CD4-positive, alpha-beta T cell treated with Interleukin-6 at 100 ng/mL for 8 hours (primary cell): ENCODE measurements around the gene ERBB3.

Experiments
- DNase-seq: peaks from one replicate; pipeline ENCODE4 v3.0.0-alpha.2; 2020; ENCODE audit warnings: mixed read lengths, low spot score

ERBB3 gene

GRCh38 chr12:56137853-56138571, 58.0 kb downstream of the ERBB3 start:
- DNase-seq, result no peak

DNA sequence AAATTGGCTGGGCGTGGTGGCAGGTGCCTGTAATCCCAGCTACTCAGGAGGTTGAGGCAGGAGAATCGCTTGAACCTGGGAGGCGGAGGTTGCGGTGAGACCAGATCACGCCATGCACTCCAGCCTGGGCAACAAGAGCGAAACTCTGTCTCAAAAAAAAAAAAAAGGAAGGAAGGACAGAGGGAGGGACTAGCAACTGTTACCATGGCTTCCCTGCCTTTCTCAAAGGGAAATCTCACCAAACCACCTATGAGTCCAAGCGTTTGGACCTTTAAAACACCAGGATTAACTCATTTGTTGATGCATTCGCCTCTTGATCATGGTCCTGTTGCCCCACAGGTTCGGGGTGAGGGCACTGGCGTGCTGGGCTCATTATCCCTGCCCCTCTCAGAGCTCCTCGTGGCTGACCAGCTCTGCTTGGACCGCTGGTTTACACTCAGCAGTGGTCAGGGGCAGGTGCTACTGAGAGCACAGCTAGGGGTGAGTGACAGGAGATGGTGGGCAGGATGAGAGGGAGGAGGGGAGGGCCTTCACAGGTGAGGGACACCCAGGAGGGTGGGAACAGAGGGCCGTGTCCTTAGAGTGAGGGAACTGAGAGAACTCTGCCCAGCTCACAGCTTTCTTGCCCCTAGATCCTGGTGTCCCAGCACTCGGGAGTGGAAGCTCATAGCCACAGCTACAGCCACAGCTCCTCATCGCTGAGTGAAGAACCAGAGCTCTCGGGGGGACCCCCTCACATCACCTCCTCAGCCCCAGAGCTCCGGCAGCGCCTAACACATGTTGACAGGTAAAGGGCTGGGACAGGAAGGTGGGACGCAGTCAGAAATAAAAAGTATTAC, 62.2 kb downstream of the ERBB3 start:
- no peak for DNase-seq

DNA sequence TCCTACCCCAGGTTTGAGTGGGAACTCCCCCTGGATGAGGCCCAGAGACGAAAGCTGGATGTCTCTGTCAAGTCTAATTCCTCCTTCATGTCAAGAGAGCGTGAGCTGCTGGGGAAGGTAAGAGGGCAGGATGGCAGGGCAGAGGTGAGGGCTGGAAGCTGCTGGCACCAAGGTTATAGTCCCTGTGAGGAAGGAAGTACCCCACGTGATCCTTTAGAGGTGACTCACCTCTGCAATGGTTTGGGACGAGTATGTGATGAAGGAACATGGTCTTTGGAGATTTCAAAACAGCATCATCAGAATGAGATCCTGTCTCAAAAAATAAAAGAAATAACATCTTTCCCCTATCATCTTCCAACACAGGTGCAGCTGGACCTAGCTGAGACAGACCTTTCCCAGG, 63.3 kb downstream of the ERBB3 start:
- peak; percentile 38 for DNase-seq

- no peak for DNase-seq
Measured at GRCh38 chr12:56143870-56144269, 63.9 kb downstream of the ERBB3 start.

GRCh38 chr12:56145217-56145616, 65.3 kb downstream of the ERBB3 start:
- DNase-seq, result no peak

- no peak for DNase-seq
Measured at GRCh38 chr12:56146492-56147460, 66.8 kb downstream of the ERBB3 start.

DNA sequence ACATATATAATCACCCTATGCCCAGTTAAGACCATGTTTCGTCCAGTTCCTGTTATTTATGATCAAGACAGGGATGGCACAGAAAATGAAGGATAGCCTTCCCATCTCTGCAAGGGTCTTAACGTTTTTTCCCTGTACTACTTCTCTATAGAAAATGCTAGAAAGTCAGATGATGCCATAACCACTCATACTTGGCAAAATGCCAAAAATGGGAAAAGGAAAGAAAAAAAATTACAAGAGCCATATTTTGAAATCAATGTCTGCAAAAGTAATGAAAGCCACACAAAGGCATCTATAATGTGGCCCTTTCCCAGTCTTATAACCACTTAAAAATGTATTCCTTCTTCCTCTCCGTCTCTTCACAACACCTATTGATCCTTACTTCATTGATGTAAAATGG, 70.6 kb downstream of the ERBB3 start:
- DNase-seq, result no peak

DNA sequence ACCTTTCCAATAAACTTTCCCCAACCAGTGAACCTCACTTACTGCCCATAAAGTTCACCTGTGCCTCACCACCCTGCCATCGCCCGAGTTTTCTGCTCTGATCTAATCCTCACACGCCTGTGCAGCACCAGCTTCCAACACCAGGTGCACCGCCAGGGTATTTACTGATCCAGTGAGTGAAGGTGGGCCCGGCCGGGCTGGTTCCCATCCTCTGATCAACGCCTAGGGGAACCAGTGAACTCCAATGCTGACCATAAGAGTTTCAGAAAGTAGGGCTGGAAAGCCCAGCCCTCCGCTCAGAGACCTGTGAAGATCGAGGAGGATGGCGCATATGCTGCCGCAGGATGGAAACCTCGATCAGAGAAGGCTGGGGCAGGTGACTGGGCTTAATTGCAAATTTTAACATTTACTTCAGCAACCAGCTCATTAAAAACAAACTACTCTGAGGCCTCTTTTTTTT, 71.7 kb downstream of the ERBB3 start:
- DNase-seq, result peak; percentile 66

DNA sequence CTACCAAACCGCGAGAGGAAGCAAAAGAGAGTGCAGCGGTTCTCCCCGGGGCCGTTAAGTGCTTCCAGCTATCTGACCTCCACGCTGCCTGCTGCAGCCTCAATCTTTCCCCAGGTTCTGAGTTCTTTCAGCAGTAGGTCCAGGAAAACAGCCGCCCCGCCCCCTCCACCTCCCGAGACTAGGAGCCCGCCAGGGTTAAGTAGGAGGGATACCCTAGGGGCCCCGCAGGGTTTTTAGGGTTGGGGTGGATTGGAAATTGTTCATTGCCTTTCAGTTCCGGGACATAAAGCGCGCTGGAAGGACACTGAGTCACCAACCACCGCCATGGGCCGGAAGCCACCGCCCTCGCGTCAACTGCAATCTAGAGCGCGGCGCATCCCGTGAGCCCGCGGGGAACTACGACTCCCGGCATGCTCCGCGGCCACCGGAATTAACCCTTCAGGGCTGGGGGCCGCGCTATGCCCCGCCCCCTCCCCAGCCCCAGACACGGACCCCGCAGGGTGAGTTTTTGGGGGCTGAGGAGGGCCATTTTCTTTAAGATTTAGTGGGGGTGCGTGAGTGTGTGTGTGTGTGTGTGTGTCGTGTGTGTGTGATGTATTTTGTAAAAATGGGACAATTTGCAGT, 72.3 kb downstream of the ERBB3 start, which contains the start of gene MYL6B:
MYL6B (plus strand) TSS at position 456 of the 624 bp plus-strand sequence. CDS start 1,332 bp downstream, outside the sequence.
- peak; percentile 91 for DNase-seq
